ENCODE results near the gene TFPT.

- TF ChIP-seq CTCF (IDR thresholded peaks at IDR 0.05; ENCODE audit: extremely low read depth in 1 of 2, insufficient read depth in 1 of 2, low read depth in 1 of 2, low read length in 2 of 2) (no peak), MYC (IDR thresholded peaks at IDR 0.05; ENCODE audit: low read depth, low read length) (no peak), POLR2AphosphoS5 (IDR thresholded peaks at IDR 0.05; ENCODE audit: insufficient read depth, low read depth, low read length) (no peak), POLR2A (IDR thresholded peaks at IDR 0.05; ENCODE audit: low read depth, low read length) (no peak)
Measured at GRCh38 chr19:54145541-54146158, 30.2 kb upstream of the TFPT start.

Data from endothelial cell of umbilical vein (primary cell).